Endodermal cell (in vitro differentiated cells): ENCODE data around the gene LTBP1. TPM values are rescaled to one million over a fixed set of nuclear protein-coding genes. Genes with fewer than 3 reads are reported as not detected.

ENCODE experiments used
- DNase-seq: peaks from one replicate; pipeline ENCODE4 v3.0.0-alpha.2; 2017
- H3K27ac ChIP-seq: 2 replicates; pipeline ENCODE4 v1.5.1; 2013; ENCODE audit warnings: mild to moderate bottlenecking, low read depth, low read length, moderate library complexity
- H3K27me3 ChIP-seq: 2 replicates; pipeline ENCODE4 v1.6.1; 2013; ENCODE audit warnings: mild to moderate bottlenecking, low read length, moderate library complexity; ENCODE audit not compliant: insufficient read depth, control insufficient read depth, poor library complexity, severe bottlenecking
- H3K36me3 ChIP-seq: 2 replicates; pipeline ENCODE4 v1.7.0; 2013; ENCODE audit warnings: mild to moderate bottlenecking, low read length, moderate library complexity; ENCODE audit not compliant: control insufficient read depth, insufficient read depth
- H3K4me1 ChIP-seq: one replicate; pipeline ENCODE4 v1.7.0; 2013; ENCODE audit warnings: low read length; ENCODE audit not compliant: control insufficient read depth, insufficient read depth
- H3K4me3 ChIP-seq: 2 replicates; pipeline ENCODE4 v1.5.1; 2013; ENCODE audit warnings: mild to moderate bottlenecking, low read length, moderate library complexity
- H3K9ac ChIP-seq: 2 replicates; pipeline ENCODE4 v1.6.1; 2013; ENCODE audit warnings: mild to moderate bottlenecking, low read length, moderate library complexity; ENCODE audit not compliant: poor library complexity, severe bottlenecking; ENCODE audit errors: extremely low read depth
- H3K9me3 ChIP-seq: 2 replicates; pipeline ENCODE4 v1.6.1; 2013; ENCODE audit warnings: mild to moderate bottlenecking, low read length, moderate library complexity; ENCODE audit not compliant: control insufficient read depth
- H3K27ac Mint-ChIP-seq: 2 replicates; pipeline ENCODE4 v1.8.0; 2020; ENCODE audit warnings: mixed read lengths
- H3K27me3 Mint-ChIP-seq: 2 replicates; pipeline ENCODE4 v1.8.0; 2021; ENCODE audit warnings: mild to moderate bottlenecking, mixed read lengths; ENCODE audit not compliant: insufficient read depth
- H3K36me3 Mint-ChIP-seq: 2 replicates; pipeline ENCODE4 v1.8.0; 2020; ENCODE audit warnings: low read depth, mixed read lengths
- H3K4me1 Mint-ChIP-seq: 2 replicates; pipeline ENCODE4 v1.8.0; 2020; ENCODE audit warnings: mixed read lengths
- H3K4me3 Mint-ChIP-seq: 2 replicates; pipeline ENCODE4 v1.8.0; 2020; ENCODE audit warnings: mild to moderate bottlenecking, moderate library complexity, mixed read lengths
- H3K9me3 Mint-ChIP-seq: 2 replicates; pipeline ENCODE4 v1.8.0; 2020; ENCODE audit warnings: mild to moderate bottlenecking, mixed read lengths
- WGBS, 2 experiments: methylation state at CpG; one replicate each; pipeline versions ENCODE4 v1.1.5 to v1.1.7; 2013; ENCODE audit warnings: missing lambda C conversion rate in 2 of 2, mixed read lengths in 1 of 2; ENCODE audit not compliant: insufficient coverage in 1 of 2, insufficient read length in 1 of 2; 5-methylcytosine and 5-hydroxymethylcytosine counted together
- total RNA-seq, 2 donors: library from RNA; stranded (reverse); fragmentation: NEBNext Ultra II Directional in 1 of 2; extraction: Animal tissue kit (Norgen Biotek cat#: 25700) in 1 of 2; gene quantifications; 2 replicates in 1 of 2; 3 replicates in 1 of 2; pipeline ENCODE4 v1.2.1, GENCODE V29; 2021
- TF ChIP-seq, protein P1 (sequence below): fragments of 200-600 bp; sonication (generic); conservative IDR thresholded peaks from 2 replicates; pipeline ENCODE4 v1.5.0; 2021; ENCODE audit warnings: antibody characterized with exemption, mild to moderate bottlenecking

The LTBP1 gene
- total RNA-seq, 2 donors from 2014 or later = 43.2 to 43.4 TPM

DNA sequence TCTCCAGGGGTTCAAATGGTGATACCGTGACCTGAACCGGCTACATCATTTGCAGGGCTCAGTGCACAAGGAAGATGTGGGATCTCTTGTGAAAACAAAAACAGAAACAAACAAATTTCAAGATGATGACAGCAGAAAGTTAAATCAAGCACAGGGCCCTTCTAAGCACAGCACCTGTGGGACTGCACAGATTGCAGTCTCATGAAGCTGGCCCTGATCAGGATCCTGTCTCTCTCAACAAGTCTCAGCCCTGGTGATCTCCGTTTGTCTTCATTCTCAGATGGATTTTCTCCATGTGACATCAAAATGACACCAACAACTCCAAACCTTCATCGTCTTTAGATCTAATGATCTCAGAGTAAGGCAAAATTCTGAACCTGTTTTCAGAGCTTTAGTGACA is 39.7 kb downstream of the LTBP1 start:
- Mint-ChIP-seq H3K9me3 (peaks cover 11% of the 10 kb centered on the region), H3K4me1 (no peaks in the 10 kb centered on the region), H3K27ac (no peak overlapping the region), H3K4me3 (no peak overlapping the region), H3K36me3 (peaks cover 8% of the 10 kb centered on the region), H3K27me3 (no peaks in the 10 kb centered on the region)
- no peak for DNase-seq
- no peaks in the 10 kb centered on the region for H3K27me3 ChIP-seq
- H3K4me1 ChIP-seq = no peaks in the 10 kb centered on the region
- TF ChIP-seq, protein P1, sequence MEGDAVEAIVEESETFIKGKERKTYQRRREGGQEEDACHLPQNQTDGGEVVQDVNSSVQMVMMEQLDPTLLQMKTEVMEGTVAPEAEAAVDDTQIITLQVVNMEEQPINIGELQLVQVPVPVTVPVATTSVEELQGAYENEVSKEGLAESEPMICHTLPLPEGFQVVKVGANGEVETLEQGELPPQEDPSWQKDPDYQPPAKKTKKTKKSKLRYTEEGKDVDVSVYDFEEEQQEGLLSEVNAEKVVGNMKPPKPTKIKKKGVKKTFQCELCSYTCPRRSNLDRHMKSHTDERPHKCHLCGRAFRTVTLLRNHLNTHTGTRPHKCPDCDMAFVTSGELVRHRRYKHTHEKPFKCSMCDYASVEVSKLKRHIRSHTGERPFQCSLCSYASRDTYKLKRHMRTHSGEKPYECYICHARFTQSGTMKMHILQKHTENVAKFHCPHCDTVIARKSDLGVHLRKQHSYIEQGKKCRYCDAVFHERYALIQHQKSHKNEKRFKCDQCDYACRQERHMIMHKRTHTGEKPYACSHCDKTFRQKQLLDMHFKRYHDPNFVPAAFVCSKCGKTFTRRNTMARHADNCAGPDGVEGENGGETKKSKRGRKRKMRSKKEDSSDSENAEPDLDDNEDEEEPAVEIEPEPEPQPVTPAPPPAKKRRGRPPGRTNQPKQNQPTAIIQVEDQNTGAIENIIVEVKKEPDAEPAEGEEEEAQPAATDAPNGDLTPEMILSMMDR = no peak
- no peaks in the 10 kb centered on the region for H3K36me3 ChIP-seq
- WGBS, 2 experiments = 97 to 100% methylated on average over 4 of the region's 4 CpGs
- no peaks in the 10 kb centered on the region for H3K9me3 ChIP-seq
- no peak overlapping the region for H3K4me3 ChIP-seq
- H3K9ac ChIP-seq = no peak overlapping the region
- H3K27ac ChIP-seq = no peak overlapping the region

DNA sequence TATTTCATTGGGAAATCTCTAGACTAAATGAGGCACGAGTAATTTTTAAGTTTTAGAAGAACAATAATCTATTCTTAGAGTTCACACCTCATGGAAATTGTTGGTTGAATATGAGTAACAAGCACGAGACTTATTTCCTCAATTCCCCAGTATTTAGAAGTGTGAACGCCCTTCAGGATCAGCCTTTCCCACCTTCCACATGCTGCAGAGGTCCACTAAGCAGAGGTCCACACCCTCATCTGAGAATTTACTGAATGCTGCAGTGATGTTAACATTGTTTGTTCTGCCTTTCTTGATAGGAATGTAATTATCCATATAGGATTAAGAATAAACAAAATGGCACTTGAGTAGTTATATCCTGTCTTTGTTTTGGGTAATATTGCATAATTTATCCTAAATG is 41.8 kb downstream of the LTBP1 start:
- 91 to 100% methylated on average over 1 to 3 of the region's 3 CpGs for WGBS, 2 experiments
- Histone ChIP-seq H3K4me3 (no peak overlapping the region), H3K9ac (no peak overlapping the region), H3K36me3 (no peaks in the 10 kb centered on the region), H3K27me3 (no peaks in the 10 kb centered on the region), H3K27ac (no peak overlapping the region), H3K9me3 (no peaks in the 10 kb centered on the region), H3K4me1 (no peaks in the 10 kb centered on the region)
- Mint-ChIP-seq H3K27ac (no peak overlapping the region), H3K36me3 (peaks cover 4% of the 10 kb centered on the region), H3K4me1 (no peaks in the 10 kb centered on the region), H3K9me3 (peaks cover 5% of the 10 kb centered on the region), H3K4me3 (no peak overlapping the region), H3K27me3 (no peaks in the 10 kb centered on the region)
- DNase-seq = no peak
- TF ChIP-seq, protein P1 = no peak

DNA sequence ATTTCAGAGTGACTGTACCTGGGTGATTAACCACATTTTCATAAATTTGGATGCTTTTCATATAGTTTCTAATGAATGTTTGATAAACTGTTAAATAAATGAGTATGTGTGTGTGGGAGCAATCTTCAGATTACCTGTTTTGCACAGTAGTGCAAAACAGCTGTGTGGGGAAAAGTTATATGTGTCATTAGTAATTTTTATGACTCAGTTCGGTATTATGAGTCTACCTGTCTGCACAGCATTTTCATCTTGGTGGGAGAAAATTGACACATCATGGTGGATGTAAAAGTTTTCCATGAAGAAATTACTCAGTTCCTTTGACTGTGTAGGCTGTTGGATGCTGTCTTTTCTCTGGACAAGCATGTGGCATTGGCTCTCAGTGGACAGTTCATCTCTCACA is 43.8 kb downstream of the LTBP1 start:
- no peaks in the 10 kb centered on the region for H3K27me3 Mint-ChIP-seq
- no peak overlapping the region for H3K4me3 ChIP-seq
- no peaks in the 10 kb centered on the region for H3K9me3 Mint-ChIP-seq
- no peak overlapping the region for H3K9ac ChIP-seq
- H3K4me3 Mint-ChIP-seq = no peak overlapping the region
- no peak overlapping the region for H3K27ac ChIP-seq
- no peaks in the 10 kb centered on the region for H3K27me3 ChIP-seq
- H3K36me3 Mint-ChIP-seq = peaks cover 2% of the 10 kb centered on the region
- H3K27ac Mint-ChIP-seq = no peak overlapping the region
- H3K4me1 Mint-ChIP-seq = no peaks in the 10 kb centered on the region
- no peak for DNase-seq
- no peaks in the 10 kb centered on the region for H3K36me3 ChIP-seq
- WGBS, 2 experiments = 0% methylated on average over 1 of the region's 1 CpG
- no peaks in the 10 kb centered on the region for H3K4me1 ChIP-seq
- TF ChIP-seq, protein P1 = no peak
- no peaks in the 10 kb centered on the region for H3K9me3 ChIP-seq
